A673 (cell line): ENCODE results near the gene ESRRA.

Source experiments
- EZH2 ChIP-seq: fragments of 200-600 bp; sonication (generic); IDR thresholded peaks from 2 replicates; pipeline ENCODE4 v1.6.1; 2017; ENCODE audit warnings: borderline replicate concordance, low read depth, mild to moderate bottlenecking, mixed read lengths, antibody characterized with exemption, low read length; ENCODE audit not compliant: poor library complexity, severe bottlenecking
- TF ChIP-seq, protein P1 (sequence below): fragments of 300-800, 200-600 bp; sonication (generic); conservative IDR thresholded peaks from 2 replicates; pipeline ENCODE4 v1.5.1; 2017; ENCODE audit warnings: low read depth, mild to moderate bottlenecking, antibody characterized with exemption, low read length, moderate library complexity, mixed read lengths

GRCh38 chr11:64330888-64331287 is 25.6 kb downstream of the ESRRA start:
- TF ChIP-seq EZH2, result no peak
- TF ChIP-seq, protein P1, sequence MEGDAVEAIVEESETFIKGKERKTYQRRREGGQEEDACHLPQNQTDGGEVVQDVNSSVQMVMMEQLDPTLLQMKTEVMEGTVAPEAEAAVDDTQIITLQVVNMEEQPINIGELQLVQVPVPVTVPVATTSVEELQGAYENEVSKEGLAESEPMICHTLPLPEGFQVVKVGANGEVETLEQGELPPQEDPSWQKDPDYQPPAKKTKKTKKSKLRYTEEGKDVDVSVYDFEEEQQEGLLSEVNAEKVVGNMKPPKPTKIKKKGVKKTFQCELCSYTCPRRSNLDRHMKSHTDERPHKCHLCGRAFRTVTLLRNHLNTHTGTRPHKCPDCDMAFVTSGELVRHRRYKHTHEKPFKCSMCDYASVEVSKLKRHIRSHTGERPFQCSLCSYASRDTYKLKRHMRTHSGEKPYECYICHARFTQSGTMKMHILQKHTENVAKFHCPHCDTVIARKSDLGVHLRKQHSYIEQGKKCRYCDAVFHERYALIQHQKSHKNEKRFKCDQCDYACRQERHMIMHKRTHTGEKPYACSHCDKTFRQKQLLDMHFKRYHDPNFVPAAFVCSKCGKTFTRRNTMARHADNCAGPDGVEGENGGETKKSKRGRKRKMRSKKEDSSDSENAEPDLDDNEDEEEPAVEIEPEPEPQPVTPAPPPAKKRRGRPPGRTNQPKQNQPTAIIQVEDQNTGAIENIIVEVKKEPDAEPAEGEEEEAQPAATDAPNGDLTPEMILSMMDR, result no peak
